ENCODE data around the gene TFAP2D. TPM values are rescaled to one million over a fixed set of nuclear protein-coding genes. Genes with fewer than 3 reads are reported as not detected.

The TFAP2D gene
- total and polyA plus RNA-seq, 10 of the 15 experiments (the other 5 are each of a cell fraction or from before 2014, with no cell fraction given) = not detected

DNA sequence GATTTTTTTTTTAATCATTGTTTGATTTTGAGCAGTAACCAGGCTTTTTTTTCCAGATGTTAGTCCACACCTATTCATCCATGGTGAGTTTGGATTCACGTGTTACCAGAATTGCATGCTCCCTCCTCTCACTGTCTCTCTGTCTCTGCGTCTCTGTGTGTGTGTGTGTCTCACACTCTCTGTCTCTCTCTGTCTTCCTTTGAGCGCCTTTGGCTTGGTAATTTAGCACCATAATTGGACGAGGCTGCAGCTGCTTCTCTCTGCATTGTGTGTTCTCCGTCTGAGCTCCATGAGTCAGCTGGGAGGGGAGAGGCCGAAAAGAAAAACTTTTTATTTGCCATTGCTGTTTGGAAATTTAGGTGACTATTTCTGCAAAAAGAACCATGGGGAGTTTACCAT, 108.8 kb downstream of the TFAP2D start:
- DNase-seq (ENCODE audit: low read depth, low spot score) (no peak), FAIRE-seq (no peak), ATAC-seq (no peak)
- WGBS (ENCODE audit: insufficient coverage, insufficient replicate concordance, low lambda C conversion rate, missing lambda C conversion rate) = 1% methylated on average over 6 of the region's 6 CpGs
- ChIA-PET SMC1A (ENCODE audit: uncharacterized antibody, unreplicated experiment) (no interaction called here), POLR2A (no interaction called here), CTCF (no interaction called here), RAD21 (ENCODE audit: unreplicated experiment) (no interaction called here)
- in situ Hi-C loops (cut with MboI) (no loop called here), intact Hi-C loops (cut with micrococcal nuclease; ENCODE audit: unreplicated experiment) (no loop called here)
- Histone ChIP-seq H3K9me3 (replicated peaks; ENCODE audit: control insufficient read depth, insufficient read depth, low read length) (no peaks in the 10 kb centered on the region), H3K27me3 (replicated peaks in 1 of 2; ENCODE audit: control insufficient read depth in 2 of 2, insufficient read depth in 2 of 2, low read length in 1 of 2) (peaks cover 7 to 38% of the 10 kb centered on the region in 2 experiments), H3K9ac (ENCODE audit: control insufficient read depth, insufficient read depth, low read length) (no peak overlapping the region), H3K4me1 (ENCODE audit: control insufficient read depth, insufficient read depth, low read length) (no peaks in the 10 kb centered on the region), H3K4me3 (no peak overlapping the region), H3K79me2 (ENCODE audit: control insufficient read depth, insufficient read depth, low read length) (no peaks in the 10 kb centered on the region), H2AFZ (ENCODE audit: control insufficient read depth, low read depth, low read length) (no peak overlapping the region), H3K27ac (ENCODE audit: control insufficient read depth, insufficient read depth) (no peak overlapping the region), H4K20me1 (ENCODE audit: control insufficient read depth, insufficient read depth) (no peaks in the 10 kb centered on the region), H3K4me2 (ENCODE audit: control insufficient read depth, insufficient read depth) (no peak overlapping the region), H3K36me3 (ENCODE audit: control insufficient read depth in 2 of 2, insufficient read depth in 2 of 2, low read length in 1 of 2) (no peaks in the 10 kb centered on the region)
- no TSS peak for BruUV-seq (replicated peaks)
- no peak for TF ChIP-seq CBX5 (IDR thresholded peaks at IDR 0.05; ENCODE audit: low read depth)
- TF ChIP-seq FOS (IDR thresholded peaks at IDR 0.05; ENCODE audit: borderline replicate concordance, extremely low read depth, insufficient read length) = no peak
- TF ChIP-seq, protein P1, sequence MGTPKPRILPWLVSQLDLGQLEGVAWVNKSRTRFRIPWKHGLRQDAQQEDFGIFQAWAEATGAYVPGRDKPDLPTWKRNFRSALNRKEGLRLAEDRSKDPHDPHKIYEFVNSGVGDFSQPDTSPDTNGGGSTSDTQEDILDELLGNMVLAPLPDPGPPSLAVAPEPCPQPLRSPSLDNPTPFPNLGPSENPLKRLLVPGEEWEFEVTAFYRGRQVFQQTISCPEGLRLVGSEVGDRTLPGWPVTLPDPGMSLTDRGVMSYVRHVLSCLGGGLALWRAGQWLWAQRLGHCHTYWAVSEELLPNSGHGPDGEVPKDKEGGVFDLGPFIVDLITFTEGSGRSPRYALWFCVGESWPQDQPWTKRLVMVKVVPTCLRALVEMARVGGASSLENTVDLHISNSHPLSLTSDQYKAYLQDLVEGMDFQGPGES (IDR thresholded peaks at IDR 0.05) = no peak
- TF ChIP-seq NFXL1 (IDR thresholded peaks at IDR 0.05; ENCODE audit: borderline replicate concordance) = no peak
- TF ChIP-seq, protein P2, sequence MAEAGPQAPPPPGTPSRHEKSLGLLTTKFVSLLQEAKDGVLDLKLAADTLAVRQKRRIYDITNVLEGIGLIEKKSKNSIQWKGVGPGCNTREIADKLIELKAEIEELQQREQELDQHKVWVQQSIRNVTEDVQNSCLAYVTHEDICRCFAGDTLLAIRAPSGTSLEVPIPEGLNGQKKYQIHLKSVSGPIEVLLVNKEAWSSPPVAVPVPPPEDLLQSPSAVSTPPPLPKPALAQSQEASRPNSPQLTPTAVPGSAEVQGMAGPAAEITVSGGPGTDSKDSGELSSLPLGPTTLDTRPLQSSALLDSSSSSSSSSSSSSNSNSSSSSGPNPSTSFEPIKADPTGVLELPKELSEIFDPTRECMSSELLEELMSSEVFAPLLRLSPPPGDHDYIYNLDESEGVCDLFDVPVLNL (IDR thresholded peaks at IDR 0.05; ENCODE audit: low read depth, low read length) = no peak
- TF ChIP-seq HDAC6 (IDR thresholded peaks at IDR 0.05; ENCODE audit: unreplicated experiment) = no peak
- TF ChIP-seq, protein P3, sequence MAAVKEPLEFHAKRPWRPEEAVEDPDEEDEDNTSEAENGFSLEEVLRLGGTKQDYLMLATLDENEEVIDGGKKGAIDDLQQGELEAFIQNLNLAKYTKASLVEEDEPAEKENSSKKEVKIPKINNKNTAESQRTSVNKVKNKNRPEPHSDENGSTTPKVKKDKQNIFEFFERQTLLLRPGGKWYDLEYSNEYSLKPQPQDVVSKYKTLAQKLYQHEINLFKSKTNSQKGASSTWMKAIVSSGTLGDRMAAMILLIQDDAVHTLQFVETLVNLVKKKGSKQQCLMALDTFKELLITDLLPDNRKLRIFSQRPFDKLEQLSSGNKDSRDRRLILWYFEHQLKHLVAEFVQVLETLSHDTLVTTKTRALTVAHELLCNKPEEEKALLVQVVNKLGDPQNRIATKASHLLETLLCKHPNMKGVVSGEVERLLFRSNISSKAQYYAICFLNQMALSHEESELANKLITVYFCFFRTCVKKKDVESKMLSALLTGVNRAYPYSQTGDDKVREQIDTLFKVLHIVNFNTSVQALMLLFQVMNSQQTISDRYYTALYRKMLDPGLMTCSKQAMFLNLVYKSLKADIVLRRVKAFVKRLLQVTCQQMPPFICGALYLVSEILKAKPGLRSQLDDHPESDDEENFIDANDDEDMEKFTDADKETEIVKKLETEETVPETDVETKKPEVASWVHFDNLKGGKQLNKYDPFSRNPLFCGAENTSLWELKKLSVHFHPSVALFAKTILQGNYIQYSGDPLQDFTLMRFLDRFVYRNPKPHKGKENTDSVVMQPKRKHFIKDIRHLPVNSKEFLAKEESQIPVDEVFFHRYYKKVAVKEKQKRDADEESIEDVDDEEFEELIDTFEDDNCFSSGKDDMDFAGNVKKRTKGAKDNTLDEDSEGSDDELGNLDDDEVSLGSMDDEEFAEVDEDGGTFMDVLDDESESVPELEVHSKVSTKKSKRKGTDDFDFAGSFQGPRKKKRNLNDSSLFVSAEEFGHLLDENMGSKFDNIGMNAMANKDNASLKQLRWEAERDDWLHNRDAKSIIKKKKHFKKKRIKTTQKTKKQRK (IDR thresholded peaks at IDR 0.05; ENCODE audit: low read depth, low read length) = no peak
- no peak for TF ChIP-seq POLR2AphosphoS5 (IDR thresholded peaks at IDR 0.05; ENCODE audit: low read length)
- TF ChIP-seq SMAD5 (IDR thresholded peaks at IDR 0.05; ENCODE audit: low read depth) = no peak
- no peak for TF ChIP-seq RCOR1 (conservative IDR thresholded peaks at IDR 0.05; ENCODE audit: low read depth, low read length)
- TF ChIP-seq SMARCA5 (IDR thresholded peaks at IDR 0.05) = no peak
- TF ChIP-seq NFYA (IDR thresholded peaks at IDR 0.05; ENCODE audit: borderline replicate concordance, low read depth, low read length) = no peak
- no peak for TF ChIP-seq ELK1 (IDR thresholded peaks at IDR 0.05; ENCODE audit: low read depth, low read length)
- TF ChIP-seq NR2C1 (IDR thresholded peaks at IDR 0.05) = no peak
- no peak for TF ChIP-seq RELA (IDR thresholded peaks at IDR 0.05; ENCODE audit: borderline replicate concordance, partially characterized antibody)
- no peak for TF ChIP-seq STAT1 (conservative IDR thresholded peaks at IDR 0.05)

All from GM12878 (cell line).